CD4-positive, alpha-beta T cell treated with Interleukin-15 for 4 hours (primary cell): ENCODE results near the gene SNRNP25.
A peak's percentile ranks its signal among the peaks of the same experiment; 100 is the strongest.
"Not testable (repeated sequence)": the region's sequence is repeated elsewhere in the genome, so short reads cannot be mapped to it uniquely, and the experiment has no call there.

Experiments used
- DNase-seq: peaks from one replicate; pipeline ENCODE4 v3.0.0-alpha.2; 2020; ENCODE audit warnings: low spot score

The SNRNP25 gene

DNA sequence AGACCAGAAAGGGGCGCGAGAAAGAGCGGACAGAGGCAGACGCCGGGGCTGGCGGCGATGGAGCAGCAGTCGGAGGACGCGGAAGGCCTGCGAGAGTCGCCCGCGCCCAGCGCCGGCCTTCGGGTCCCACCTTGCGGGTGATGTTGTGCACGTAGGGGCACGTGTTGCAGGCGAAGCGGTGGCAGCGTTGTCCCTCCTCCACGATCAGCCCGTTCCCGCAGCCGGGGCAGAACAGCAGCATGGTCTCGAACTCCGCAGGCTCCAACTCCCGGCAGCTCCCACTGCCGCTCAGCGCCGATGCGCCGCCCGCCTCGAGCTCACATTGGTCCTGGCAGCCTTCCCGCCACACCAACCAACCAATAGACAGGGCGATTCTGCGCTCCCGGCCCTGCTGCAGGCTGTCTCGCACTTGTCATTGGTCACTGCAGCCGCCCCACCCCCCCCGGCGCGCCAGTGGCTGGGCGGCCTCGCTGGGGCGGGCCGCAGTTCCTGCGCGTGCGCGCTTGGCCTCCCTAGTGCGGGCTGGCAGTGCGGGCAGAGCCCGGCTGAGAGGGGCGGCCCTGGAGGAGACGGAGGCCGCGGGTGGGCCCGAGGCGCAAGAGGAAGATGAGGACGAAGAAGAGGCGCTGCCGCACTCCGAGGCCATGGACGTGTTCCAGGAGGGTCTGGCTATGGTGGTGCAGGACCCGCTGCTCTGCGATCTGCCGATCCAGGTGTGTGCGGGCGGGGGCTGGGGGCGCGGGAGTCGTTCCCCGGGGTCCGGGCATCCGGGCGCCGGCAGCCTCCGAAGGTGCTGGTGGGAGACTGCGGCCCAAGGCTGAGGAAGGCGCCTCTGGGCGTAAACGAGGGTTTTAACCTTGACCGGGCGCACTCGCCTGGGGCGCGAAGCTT lies at the start of gene SNRNP25, which contains the start of gene POLR3K:
TSS of gene SNRNP25 (plus strand) at position 483 of the 891 bp plus-strand sequence. CDS start at position 672, 189 bp downstream.
TSS of gene POLR3K (minus strand) at position 263 of the 891 bp plus-strand sequence. CDS start at position 241, 22 bp downstream.
- peak; percentile 98 for DNase-seq

DNA sequence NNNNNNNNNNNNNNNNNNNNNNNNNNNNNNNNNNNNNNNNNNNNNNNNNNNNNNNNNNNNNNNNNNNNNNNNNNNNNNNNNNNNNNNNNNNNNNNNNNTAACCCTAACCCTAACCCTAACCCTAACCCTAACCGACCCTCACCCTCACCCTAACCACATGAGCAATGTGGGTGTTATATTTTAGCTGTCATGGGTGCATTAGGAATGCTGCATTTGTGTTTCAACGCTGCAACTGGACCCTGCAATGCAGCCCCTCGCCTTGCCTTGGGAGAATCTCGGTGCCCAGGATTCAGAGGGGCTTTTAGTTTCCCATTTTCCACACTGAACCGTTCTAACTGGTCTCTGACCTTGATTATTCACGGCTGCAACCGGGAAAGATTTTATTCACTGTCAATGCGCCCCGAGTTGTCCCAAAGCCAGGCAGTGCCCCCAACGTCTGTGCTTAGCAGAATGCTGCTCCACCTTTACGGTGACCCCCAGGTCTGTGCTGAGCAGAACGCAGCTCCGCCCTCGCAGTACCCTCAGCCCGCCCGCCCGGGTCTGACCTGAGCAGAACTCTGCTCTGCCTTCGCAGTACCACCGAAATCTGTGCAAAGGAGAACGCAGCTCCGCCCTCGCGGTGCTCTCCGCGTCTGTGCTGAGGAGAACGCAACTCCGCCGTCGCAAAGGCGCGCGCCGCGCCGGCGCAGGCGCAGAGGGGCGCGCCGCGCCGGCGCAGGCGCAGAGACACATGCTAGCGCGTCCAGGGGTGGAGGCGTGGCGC lies 43.5 kb upstream of the SNRNP25 start:
- DNase-seq, result no peak

GRCh38 chr16:10772-11171 lies 42.9 kb upstream of the SNRNP25 start:
- DNase-seq, result peak; percentile 92

DNA sequence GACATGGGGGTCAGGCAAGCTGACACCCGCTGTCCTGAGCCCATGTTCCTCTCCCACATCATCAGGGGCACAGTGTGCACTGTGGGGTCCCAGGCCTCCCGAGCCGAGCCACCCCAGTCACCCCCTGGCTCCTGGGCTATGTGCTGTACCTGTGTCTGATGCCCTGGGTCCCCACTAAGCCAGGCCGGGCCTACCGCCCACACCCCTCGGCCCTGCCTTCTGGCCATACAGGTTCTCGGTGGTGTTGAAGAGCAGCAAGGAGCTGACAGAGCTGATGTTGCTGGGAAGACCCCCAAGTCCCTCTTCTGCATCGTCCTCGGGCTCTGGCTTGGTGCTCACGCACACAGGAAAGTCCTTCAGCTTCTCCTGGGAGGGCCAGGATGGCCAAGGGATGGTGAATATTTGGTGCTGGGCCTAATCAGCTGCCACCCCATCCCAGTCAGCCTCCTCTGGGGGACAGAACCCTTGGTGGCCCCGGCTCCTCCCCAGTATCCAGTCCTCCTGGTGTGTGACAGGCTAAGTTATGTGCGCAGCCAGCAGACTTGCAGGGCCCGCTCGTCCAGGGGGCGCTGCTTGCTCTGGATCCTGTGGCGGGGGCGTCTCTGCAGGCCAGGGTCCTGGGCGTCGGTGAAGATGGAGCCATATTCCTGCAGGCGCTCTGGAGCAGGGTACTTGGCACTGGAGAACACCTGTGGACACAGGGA lies 36.4 kb upstream of the SNRNP25 start:
- DNase-seq, result not testable (repeated sequence)

DNA sequence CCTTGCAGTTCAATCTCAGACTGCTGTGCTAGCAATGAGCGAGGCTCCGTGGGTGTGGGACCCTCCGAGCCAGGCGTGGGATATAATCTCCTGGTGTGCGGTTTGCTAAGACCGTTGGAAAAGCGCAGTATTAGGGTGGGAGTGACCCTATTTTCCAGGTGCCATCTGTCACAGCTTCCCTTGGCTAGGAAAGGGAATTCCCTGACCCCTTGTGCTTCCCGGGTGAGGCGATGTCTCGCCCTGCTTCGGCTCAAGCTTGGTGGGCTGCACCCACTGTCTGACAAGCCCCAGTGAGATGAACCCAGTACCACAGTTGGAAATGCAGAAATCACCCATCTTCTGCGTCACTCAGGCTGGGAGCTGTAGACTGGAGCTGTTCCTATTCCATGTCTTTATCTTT lies 32.7 kb upstream of the SNRNP25 start:
- not testable (repeated sequence) for DNase-seq

- DNase-seq, result not testable (repeated sequence)
These were observed 29.5 kb upstream of the SNRNP25 start for GRCh38 chr16:24151-24550.

- not testable (repeated sequence) for DNase-seq
These were observed 27.7 kb upstream of the SNRNP25 start for GRCh38 chr16:25926-26348.

- DNase-seq, result not testable (repeated sequence)
These were observed 23.0 kb upstream of the SNRNP25 start for GRCh38 chr16:30627-31026.

DNA sequence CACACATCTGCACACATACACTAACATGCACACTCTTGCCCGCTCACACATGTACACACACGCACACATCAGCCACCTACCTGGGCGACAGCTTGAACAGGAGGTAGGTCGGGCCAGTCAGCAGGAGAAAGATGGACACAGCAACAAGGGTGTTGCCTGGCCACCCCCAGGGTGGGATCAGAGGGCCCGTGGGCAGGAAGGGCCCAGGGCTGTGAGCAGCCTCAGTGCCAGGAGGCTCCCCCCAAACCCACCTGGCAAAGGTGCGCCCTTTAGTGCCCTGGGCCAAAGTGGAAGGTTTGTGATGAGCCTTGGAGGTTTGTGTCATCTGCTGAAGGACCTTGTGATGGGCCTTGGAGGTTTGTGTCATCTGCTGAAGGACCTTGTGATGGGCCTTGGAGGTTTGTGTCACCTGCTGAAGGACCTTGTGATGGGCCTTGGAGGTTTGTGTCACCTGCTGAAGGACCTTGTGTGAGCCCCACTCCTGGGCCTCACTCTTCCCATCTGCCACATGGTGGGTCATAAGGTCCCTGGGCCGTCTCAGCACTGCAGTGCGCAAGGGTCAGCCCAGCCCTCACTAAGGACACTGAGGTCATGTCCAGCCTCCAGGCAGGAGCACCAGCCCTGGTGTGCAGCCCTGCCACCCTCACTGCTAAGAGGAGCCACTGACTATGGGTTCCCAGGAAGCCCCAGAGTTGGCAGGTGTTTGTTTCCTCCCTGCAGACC lies 20.3 kb upstream of the SNRNP25 start:
- DNase-seq, result not testable (repeated sequence)

- no peak for DNase-seq
These were observed 19.6 kb upstream of the SNRNP25 start for GRCh38 chr16:33877-34647.

- no peak for DNase-seq
These were observed 19.0 kb upstream of the SNRNP25 start for GRCh38 chr16:34648-34987.

DNA sequence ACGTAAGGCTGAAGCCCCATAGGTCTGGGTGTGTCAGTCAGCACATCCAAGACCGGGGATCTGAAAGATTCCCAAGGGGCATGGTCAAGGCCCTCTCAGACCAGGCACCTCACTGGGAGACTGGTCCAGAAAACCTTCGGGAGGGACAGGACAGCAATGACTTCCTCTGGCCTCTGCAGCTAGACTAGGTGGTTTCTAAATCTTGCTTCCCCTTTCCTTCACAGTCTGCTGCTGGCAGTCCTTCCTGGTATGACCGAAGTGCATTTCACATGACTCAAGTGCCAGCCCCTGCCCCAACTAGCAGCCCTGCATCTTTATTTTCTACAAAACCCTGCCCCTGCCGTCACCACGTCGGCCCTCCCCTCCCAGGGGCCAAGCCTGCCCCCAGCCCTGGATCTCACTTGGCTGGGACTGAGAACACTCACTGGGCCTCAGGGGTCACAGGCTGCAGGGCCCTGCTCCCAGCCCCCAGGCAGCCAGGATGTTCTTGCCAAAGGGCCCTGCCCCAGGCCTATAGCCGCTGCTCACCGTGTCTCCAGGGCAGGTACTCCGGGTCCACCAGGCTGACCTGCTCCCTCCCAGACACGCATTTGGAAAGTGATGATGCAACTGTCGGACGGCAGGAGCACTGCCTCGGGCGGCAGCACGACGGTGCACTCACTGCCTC lies 18.5 kb upstream of the SNRNP25 start:
- no peak for DNase-seq

DNA sequence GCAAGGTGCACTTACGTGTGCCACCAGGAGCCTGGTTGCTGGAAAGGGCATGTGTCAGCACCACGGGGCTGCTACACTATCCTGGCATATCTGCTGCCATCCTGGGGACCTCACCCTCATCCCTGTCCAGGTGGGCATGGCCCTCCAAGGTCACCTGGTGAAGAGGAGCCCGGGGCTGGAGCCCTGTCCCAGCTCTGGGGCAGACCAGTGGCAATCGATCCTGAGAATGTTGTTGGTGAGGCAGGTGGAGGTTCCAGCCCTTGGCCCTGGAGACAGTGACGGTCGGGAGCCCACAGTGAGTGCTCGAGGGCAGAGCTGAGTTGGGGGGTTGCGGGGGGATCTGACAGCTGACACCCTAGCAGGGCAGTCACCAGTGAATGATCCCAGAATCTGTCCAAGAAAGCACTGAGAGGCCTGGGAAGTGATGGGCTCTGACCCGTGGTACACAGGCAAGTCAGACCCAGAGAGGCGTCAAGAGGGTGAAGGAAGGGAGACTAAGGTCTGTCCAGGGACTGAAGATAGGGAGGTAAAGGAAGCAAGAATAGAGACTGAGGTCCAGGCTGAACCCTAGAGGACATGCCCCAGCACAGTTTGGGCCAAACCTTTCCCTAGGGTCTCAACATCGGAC lies 17.8 kb upstream of the SNRNP25 start:
- no peak for DNase-seq

DNA sequence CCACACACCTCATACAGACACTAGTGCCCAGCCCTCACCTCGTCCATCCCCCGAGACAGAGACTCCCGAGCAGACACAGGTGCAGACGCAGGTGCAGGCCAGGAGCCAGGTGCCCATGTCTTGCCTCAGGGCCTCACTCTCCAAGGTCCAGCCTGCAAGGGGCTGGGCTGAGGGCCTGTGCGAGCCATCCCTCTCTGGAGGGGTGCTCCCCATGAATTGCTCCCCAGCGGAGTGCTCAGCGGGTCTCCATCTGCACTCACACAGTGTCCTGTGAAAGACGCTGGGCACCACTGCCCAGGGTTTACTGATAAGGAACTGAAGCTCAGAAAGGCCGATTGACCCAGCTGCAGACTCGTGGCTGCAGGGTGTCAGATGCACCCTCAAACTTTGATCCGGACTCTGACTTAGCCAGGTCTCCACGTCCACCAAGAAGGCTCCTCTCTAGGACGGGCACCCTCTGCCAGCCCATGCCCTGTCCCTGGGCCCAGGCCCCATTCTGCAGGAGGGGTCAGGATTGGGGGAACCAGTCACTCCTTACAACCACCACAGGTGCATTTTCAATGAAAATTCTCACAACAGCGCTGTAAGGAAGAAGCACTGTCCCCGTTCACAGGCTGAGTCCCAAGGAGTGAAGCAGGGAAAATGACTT lies 17.2 kb upstream of the SNRNP25 start:
- no peak for DNase-seq

GRCh38 chr16:37511-37910 lies 16.1 kb upstream of the SNRNP25 start:
- DNase-seq, result no peak

DNA sequence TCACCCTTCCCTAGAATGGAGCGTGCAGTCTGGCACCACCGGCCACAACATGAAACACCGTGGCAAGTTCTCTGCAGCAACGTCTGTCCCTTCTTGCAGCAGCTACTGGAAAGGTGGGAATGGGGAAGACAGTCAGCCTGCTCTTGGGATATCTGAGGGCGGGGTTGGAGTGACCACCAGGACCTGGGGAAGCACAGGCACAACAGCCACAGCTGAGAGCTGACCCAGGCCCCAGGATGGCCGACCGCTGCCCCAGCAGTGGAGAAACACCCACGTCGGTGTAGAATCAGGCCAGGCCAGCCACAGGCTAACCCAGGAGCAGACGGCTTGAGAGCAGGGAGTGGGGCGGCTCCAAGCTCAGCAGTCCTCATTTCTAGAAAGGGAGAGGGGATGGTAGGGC lies 15.4 kb upstream of the SNRNP25 start:
- DNase-seq, result not testable (repeated sequence)

DNA sequence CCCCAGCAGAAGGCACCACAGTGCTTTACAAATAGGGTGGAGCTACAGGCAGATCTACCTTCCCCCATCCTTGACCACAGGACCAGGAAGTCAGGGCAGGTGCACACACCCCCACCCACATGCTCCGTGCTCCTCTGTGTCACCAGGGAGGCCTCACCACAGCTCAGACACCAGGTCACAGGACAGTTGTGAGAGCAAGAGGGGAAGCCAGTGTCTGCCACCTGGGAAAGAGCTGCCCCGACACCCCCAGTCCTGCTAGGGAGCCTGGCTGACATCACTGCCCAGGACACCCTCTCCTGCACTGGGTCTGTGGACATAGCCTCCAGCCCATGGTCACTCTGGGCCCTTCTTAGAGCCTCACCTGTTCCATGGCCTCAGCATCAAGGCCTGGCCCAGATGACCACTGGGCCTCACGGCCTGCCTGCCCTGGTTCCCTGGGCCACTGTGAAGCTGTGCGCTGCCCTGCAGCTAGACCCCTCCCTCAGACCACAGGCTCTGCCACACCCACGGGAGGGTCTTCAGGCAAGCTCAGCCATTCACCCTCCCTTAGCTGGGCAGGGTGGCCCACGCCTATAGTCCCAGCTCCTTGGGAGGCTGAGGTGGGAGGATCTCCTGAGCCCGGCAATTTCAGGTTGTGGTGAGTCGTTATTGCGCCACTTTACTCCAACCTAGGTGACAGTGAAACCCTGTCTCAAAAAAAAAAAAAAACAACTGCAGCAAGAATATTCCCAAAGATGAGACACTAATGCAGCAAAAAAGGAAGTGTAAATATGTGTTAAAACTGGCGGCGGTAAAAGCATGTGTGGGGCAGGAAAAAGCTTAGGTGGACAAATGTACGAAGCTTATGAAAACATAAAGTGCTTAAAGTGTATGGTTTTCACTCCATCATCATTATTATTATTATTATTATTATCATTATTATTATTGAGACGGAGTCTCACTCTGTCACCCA lies 14.4 kb upstream of the SNRNP25 start:
- DNase-seq, result peak; percentile 62

GRCh38 chr16:41439-42068 lies 12.1 kb upstream of the SNRNP25 start:
- DNase-seq, result no peak
